Heart right ventricle (tissue), 16 donors: ENCODE measurements around the gene TBC1D3B. TPM values are rescaled to one million over a fixed set of nuclear protein-coding genes. Genes with fewer than 3 reads are reported as not detected.
"Not testable (repeated sequence)": the region's sequence is repeated elsewhere in the genome, so short reads cannot be mapped to it uniquely, and the experiment has no call there.

Experiments
- ATAC-seq, 8 donors: fragments of 200-7000 bp; cut with Tn5 transposase; one replicate each; pipeline ENCODE4 v1.9.1; 2020; ENCODE audit warnings: mild to moderate bottlenecking in 8 of 8, moderate library complexity in 8 of 8, moderate number of reproducible peaks in 1 of 8
- DNase-seq, 2 donors: peaks; one replicate each; pipeline ENCODE4 v3.0.0-alpha.2; 2020
- H3K27ac ChIP-seq, 10 donors: fragments of 200-600 bp; sonication (generic) in 2 of 10; one replicate each; pipeline versions ENCODE4 v1.5.0 to v1.8.0; 2020 to 2022; ENCODE audit warnings: mild to moderate bottlenecking in 3 of 10
- H3K27me3 ChIP-seq, 7 donors: fragments of 200-600 bp; one replicate each; pipeline ENCODE4 v1.8.0; 2021 to 2022; ENCODE audit warnings: mild to moderate bottlenecking in 2 of 7
- H3K36me3 ChIP-seq, 9 donors: fragments of 200-600 bp; sonication (generic) in 1 of 9; one replicate each; pipeline versions ENCODE4 v1.5.0 to v1.8.0; 2020 to 2022; ENCODE audit warnings: mild to moderate bottlenecking in 2 of 9
- H3K4me1 ChIP-seq, 9 donors: fragments of 200-600 bp; sonication (generic) in 1 of 9; one replicate each; pipeline versions ENCODE4 v1.5.0 to v1.8.0; 2020 to 2022; ENCODE audit warnings: mild to moderate bottlenecking in 4 of 9
- H3K4me3 ChIP-seq, 10 donors: fragments of 200-600 bp; sonication (generic) in 2 of 10; one replicate each; pipeline versions ENCODE4 v1.5.0 to v1.8.0; 2020 to 2022; ENCODE audit warnings: mild to moderate bottlenecking in 7 of 10, moderate library complexity in 2 of 10
- H3K9me3 ChIP-seq, 11 donors: fragments of 200-600 bp in 10 of 11; sonication (generic) in 2 of 11; one replicate each; pipeline versions ENCODE4 v1.5.0 to v1.8.0; 2013 to 2022; ENCODE audit warnings: mild to moderate bottlenecking in 2 of 11, control low read depth in 1 of 11, moderate library complexity in 1 of 11
- CTCF ChIP-seq, 9 donors: fragments of 200-600 bp; sonication (generic) in 2 of 9; IDR thresholded peaks; one replicate each; pipeline versions ENCODE4 v1.5.0 to v1.8.0; 2021 to 2022; ENCODE audit warnings: antibody characterized with exemption in 9 of 9, mild to moderate bottlenecking in 5 of 9, moderate library complexity in 1 of 9
- WGBS, 2 donors: extraction: QIAGEN DNeasy Blood & Tissue Kit; methylation state at CpG; one replicate each; pipeline ENCODE4 v1.1.7; 2013; ENCODE audit warnings: inconsistent platforms in 1 of 2; 5-methylcytosine and 5-hydroxymethylcytosine counted together
- intact Hi-C, 10 donors: fragments of 100-400 bp; cut with DNase I; formaldehyde crosslinking; loops; one replicate each; pipeline versions ENCODE4 v1.11.1 to v1.14.2; 2022
- polyA plus RNA-seq, 2 donors: library from polyadenylated mRNA; stranded (reverse); fragments of 200-250 nt; gene quantifications; one replicate each; pipeline ENCODE4 v1.2.3, GENCODE V29; 2013
- total RNA-seq, 10 donors: library from RNA; stranded (reverse); fragmentation: NEBNext Ultra II Directional in 3 of 10; extraction: Animal tissue kit (Norgen Biotek cat#: 25700) in 3 of 10; gene quantifications; one replicate each; pipeline versions ENCODE4 v1.2.1 to v1.2.4, GENCODE V29; 2021 to 2023
- donor health status: Arrhythmogenic right ventricular cardiomyopathy.
- donor health status: ischemic (EF 13 %, LVEDD 7.1; RV severe dilation, severe dysfunction).
- donor health status: healthy with polysubstance abuse.
- donor health status: DM: no; HTN: yes; CAD: no.
- donor health status: DM: no; HTN: no; CAD: no.
- donor health status: ischemic (EF 25% LVEDD 6.9; RV normal size, moderate dysfunction).
- donor health status: ischemic (EF 25% LVEDD 5.7; RV mildly dilated, moderate dysfunction).
- donor health status: healthy.
- donor health status: DM: yes; HTN: yes; CAD: no.
- donor health status: Ischemic cardiomyopathy.
- donor health status: ischemic (EF 35%, LVEDD 5.7; RV mildly dilated, moderate dysfunction).
- donor health status: nonischemic (EF 11% LVEDD 7.7; RV severe dilation, severe dysfunction).
- donor health status: DM: yes; HTN: yes; CAD: no.
- donor health status: PGD.
- donor health status: ischemic (EF 29% LVEDD 5.4; RV normal size, mild dysfunction).
- donor health status: nonischemic (EF 23%, LVEDD 6.1; RV moderate dilation, normal function).

TBC1D3B gene
- total and polyA plus RNA-seq, 12 donors: 0.42 to 5.9 (median 1.7) TPM

GRCh38 chr17:36214918-36215317 is 38.5 kb upstream of the TBC1D3B start:
- no peak for ATAC-seq
- intact Hi-C loops: no loop called here
- no peak for DNase-seq
- no peak for TF ChIP-seq CTCF (IDR thresholded peaks at IDR 0.05)
- Histone ChIP-seq H3K36me3 (no peaks in the 10 kb centered on the region), H3K4me1 (peaks cover 0 to 15% (median 0%) of the 10 kb centered on the region in 9 donors), H3K27ac (no peak overlapping the region), H3K27me3 (peaks cover 0 to 62% (median 0%) of the 10 kb centered on the region in 7 donors), H3K9me3 (peaks cover 0 to 16% (median 0%) of the 10 kb centered on the region in 11 donors), H3K4me3 (no peak overlapping the region)

- peaks cover 0 to 15% (median 0%) of the 10 kb centered on the region in 9 donors for H3K4me1 ChIP-seq
- 80 to 83% methylated on average over 3 of the region's 3 CpGs for WGBS, 2 donors
- peaks cover 0 to 64% (median 0%) of the 10 kb centered on the region in 7 donors for H3K27me3 ChIP-seq
- H3K9me3 ChIP-seq: peaks cover 0 to 9% (median 0%) of the 10 kb centered on the region in 11 donors
- DNase-seq: no peak
- no peaks in the 10 kb centered on the region for H3K36me3 ChIP-seq
- no peak for TF ChIP-seq CTCF (IDR thresholded peaks at IDR 0.05)
- intact Hi-C loops: no loop called here
- H3K27ac ChIP-seq: no peak overlapping the region
- no peak overlapping the region for H3K4me3 ChIP-seq
- ATAC-seq: no peak
Observed at GRCh38 chr17:36213695-36214094, 37.3 kb upstream of the TBC1D3B start.

- intact Hi-C loops: no loop called here
- peaks cover 0 to 15% (median 0%) of the 10 kb centered on the region in 9 donors for H3K4me1 ChIP-seq
- H3K9me3 ChIP-seq: peaks cover 0 to 2% (median 0%) of the 10 kb centered on the region in 11 donors
Observed at GRCh38 chr17:36212966-36213365, 36.5 kb upstream of the TBC1D3B start.

GRCh38 chr17:36212272-36212605 is 35.8 kb upstream of the TBC1D3B start:
- 54 to 73% methylated on average over 3 to 4 of the region's 4 CpGs for WGBS, 2 donors
- Histone ChIP-seq H3K9me3 (no peaks in the 10 kb centered on the region), H3K4me1 (peaks cover 0 to 15% (median 0%) of the 10 kb centered on the region in 9 donors), H3K27ac (peak overlapping the region in 1 of 10 donors; percentile 60), H3K4me3 (peak overlapping the region in 1 of 10 donors; percentile 12), H3K36me3 (no peaks in the 10 kb centered on the region), H3K27me3 (peaks cover 0 to 57% (median 0%) of the 10 kb centered on the region in 7 donors)
- ATAC-seq: peak in 1 of 8 donors; percentile 6
- no peak for DNase-seq
- TF ChIP-seq CTCF (IDR thresholded peaks at IDR 0.05): no peak
- intact Hi-C loops: no loop called here

More at GRCh38 chr17:36212966-36213365, 36.5 kb upstream of the TBC1D3B start:
- no peak overlapping the region for H3K4me3 ChIP-seq
- no peak for TF ChIP-seq CTCF (IDR thresholded peaks at IDR 0.05)
- H3K27me3 ChIP-seq: peaks cover 0 to 60% (median 0%) of the 10 kb centered on the region in 7 donors
- H3K36me3 ChIP-seq: no peaks in the 10 kb centered on the region
- ATAC-seq (no peak), DNase-seq (no peak)
- WGBS, 2 donors: 88 to 91% methylated on average over 3 of the region's 3 CpGs
- H3K27ac ChIP-seq: no peak overlapping the region

- peaks cover 0 to 15% (median 0%) of the 10 kb centered on the region in 9 donors for H3K4me1 ChIP-seq
- intact Hi-C loops, H3K9me3 ChIP-seq, DNase-seq, H3K36me3 ChIP-seq: not testable (repeated sequence)
- 28 to 50% methylated on average over 6 to 9 of the region's 10 CpGs for WGBS, 2 donors
- H3K27ac ChIP-seq: peak overlapping the region in 1 of 10 donors; percentile 60
- H3K27me3 ChIP-seq: peaks cover 0 to 52% (median 0%) of the 10 kb centered on the region in 7 donors
- peak in 4 of 8 donors; percentile 19 to 37 (median 28) for ATAC-seq
- H3K4me3 ChIP-seq: peak overlapping the region in 1 of 10 donors; percentile 12
Observed at GRCh38 chr17:36211484-36212271, 35.2 kb upstream of the TBC1D3B start.

- H3K27me3 ChIP-seq: peaks cover 0 to 49% (median 0%) of the 10 kb centered on the region in 7 donors
- DNase-seq (peak in 1 of 2 donors; percentile 13), ATAC-seq (peak in 7 of 8 donors; percentile 42 to 90 (median 56))
- intact Hi-C loops, H3K9me3 ChIP-seq, H3K36me3 ChIP-seq: not testable (repeated sequence)
- peaks cover 0 to 15% (median 0%) of the 10 kb centered on the region in 9 donors for H3K4me1 ChIP-seq
- peak within 1 kb of the TSS in 2 of 10 donors; percentile 33 to 60 for H3K27ac ChIP-seq
- WGBS, 2 donors: 66 to 68% methylated on average over 6 to 7 of the region's 7 CpGs
- peak within 1 kb of the TSS in 1 of 10 donors; percentile 12 for H3K4me3 ChIP-seq
Observed at GRCh38 chr17:36210439-36211211, 34.2 kb upstream of the TBC1D3B start, which contains the start of gene CCL4L2. TSS of gene CCL4L2 (plus strand) at chr17:36211063.
